HCT116 (cell line): Measurements from ENCODE around the gene SLC16A10.

ENCODE experiments used
- EGR1 ChIP-seq: IDR thresholded peaks from 2 replicates; pipeline ENCODE4 v1.6.1; 2012; ENCODE audit warnings: low read depth
- TF ChIP-seq, protein P1 (sequence below): IDR thresholded peaks from 2 replicates; pipeline ENCODE4 v1.6.1; 2012; ENCODE audit warnings: low read depth
- TF ChIP-seq, protein P2 (sequence below), 3 experiments: fragments of 200-600 bp in 1 of 3; sonication (generic) in 1 of 3; IDR thresholded peaks in 2 of 3; conservative IDR thresholded peaks in 1 of 3; 2 replicates each; pipeline ENCODE4 v1.5.1; 2012 to 2017; ENCODE audit warnings: low read depth in 2 of 3, low read length in 2 of 3, antibody characterized with exemption in 1 of 3, borderline replicate concordance in 1 of 3, control low read depth in 1 of 3, mild to moderate bottlenecking in 1 of 3, mixed read lengths in 1 of 3, mixed run types in 1 of 3, moderate library complexity in 1 of 3; ENCODE audit not compliant: insufficient read depth in 1 of 3

DNA sequence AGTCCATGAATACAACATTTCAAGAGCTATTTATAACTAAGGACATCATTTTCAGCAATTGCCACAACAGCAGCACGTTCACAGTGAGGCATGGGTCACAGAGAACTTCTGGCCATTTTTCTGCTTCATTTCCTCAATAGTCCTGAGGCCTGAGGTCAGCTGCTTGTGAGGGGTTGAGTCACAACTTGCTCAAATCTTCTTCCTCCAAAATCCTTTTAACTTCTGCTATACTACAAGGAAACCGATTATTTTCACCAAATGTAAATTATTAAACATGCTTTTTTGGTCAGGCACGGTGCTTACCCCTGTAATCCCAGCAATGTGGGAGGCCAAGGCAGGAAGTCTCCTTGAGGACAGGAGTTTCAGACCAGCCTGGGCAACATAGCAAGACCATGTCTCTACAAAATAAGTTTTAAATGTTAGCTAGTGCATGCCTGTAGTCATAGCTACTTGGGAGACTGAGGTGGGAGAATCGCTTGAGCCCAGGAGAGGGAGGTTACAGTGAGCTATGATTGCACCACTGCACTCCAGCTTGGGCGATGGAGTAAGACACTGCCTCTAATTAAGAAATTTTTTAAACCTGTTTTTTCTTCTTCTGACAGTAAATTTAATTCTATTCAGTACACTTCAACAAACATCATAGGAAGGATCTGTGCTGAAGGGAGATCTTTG lies 11.1 kb upstream of the SLC16A10 start:
- TF ChIP-seq, protein P1, sequence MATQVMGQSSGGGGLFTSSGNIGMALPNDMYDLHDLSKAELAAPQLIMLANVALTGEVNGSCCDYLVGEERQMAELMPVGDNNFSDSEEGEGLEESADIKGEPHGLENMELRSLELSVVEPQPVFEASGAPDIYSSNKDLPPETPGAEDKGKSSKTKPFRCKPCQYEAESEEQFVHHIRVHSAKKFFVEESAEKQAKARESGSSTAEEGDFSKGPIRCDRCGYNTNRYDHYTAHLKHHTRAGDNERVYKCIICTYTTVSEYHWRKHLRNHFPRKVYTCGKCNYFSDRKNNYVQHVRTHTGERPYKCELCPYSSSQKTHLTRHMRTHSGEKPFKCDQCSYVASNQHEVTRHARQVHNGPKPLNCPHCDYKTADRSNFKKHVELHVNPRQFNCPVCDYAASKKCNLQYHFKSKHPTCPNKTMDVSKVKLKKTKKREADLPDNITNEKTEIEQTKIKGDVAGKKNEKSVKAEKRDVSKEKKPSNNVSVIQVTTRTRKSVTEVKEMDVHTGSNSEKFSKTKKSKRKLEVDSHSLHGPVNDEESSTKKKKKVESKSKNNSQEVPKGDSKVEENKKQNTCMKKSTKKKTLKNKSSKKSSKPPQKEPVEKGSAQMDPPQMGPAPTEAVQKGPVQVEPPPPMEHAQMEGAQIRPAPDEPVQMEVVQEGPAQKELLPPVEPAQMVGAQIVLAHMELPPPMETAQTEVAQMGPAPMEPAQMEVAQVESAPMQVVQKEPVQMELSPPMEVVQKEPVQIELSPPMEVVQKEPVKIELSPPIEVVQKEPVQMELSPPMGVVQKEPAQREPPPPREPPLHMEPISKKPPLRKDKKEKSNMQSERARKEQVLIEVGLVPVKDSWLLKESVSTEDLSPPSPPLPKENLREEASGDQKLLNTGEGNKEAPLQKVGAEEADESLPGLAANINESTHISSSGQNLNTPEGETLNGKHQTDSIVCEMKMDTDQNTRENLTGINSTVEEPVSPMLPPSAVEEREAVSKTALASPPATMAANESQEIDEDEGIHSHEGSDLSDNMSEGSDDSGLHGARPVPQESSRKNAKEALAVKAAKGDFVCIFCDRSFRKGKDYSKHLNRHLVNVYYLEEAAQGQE = no peak
- no peak for TF ChIP-seq EGR1
- TF ChIP-seq, protein P2, sequence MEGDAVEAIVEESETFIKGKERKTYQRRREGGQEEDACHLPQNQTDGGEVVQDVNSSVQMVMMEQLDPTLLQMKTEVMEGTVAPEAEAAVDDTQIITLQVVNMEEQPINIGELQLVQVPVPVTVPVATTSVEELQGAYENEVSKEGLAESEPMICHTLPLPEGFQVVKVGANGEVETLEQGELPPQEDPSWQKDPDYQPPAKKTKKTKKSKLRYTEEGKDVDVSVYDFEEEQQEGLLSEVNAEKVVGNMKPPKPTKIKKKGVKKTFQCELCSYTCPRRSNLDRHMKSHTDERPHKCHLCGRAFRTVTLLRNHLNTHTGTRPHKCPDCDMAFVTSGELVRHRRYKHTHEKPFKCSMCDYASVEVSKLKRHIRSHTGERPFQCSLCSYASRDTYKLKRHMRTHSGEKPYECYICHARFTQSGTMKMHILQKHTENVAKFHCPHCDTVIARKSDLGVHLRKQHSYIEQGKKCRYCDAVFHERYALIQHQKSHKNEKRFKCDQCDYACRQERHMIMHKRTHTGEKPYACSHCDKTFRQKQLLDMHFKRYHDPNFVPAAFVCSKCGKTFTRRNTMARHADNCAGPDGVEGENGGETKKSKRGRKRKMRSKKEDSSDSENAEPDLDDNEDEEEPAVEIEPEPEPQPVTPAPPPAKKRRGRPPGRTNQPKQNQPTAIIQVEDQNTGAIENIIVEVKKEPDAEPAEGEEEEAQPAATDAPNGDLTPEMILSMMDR (IDR thresholded peaks at IDR 0.05 in 2 of 3, conservative IDR thresholded peaks at IDR 0.05 in 1 of 3; ENCODE audit: borderline replicate concordance in 1 of 3, insufficient read depth in 1 of 3, low read depth in 2 of 3, low read length in 2 of 3) = no peak
